Lower leg skin (tissue), 3 donors: ENCODE results near the gene INSYN2B.

ENCODE experiments used
- CTCF ChIP-seq, 3 donors: fragments of 450-650 bp; IDR thresholded peaks; one replicate each; pipeline ENCODE4 v1.5.1; 2016; ENCODE audit warnings: antibody characterized with exemption in 3 of 3, mild to moderate bottlenecking in 3 of 3, moderate library complexity in 2 of 3
- POLR2A ChIP-seq, 2 donors: fragments of 450-650 bp; IDR thresholded peaks; one replicate each; pipeline ENCODE4 v1.6.1; 2016 to 2017; ENCODE audit warnings: antibody characterized with exemption in 2 of 2, mild to moderate bottlenecking in 1 of 2, moderate library complexity in 1 of 2

- TF ChIP-seq CTCF (IDR thresholded peaks at IDR 0.05) (no peak), POLR2A (IDR thresholded peaks at IDR 0.05) (no peak)
Measured at GRCh38 chr5:169838688-169839087, 141.6 kb downstream of the INSYN2B start.
